ENCODE results near the gene VPS4A.

GRCh38 chr16:69310653-69311532 lies at the start of gene VPS4A:
- TF ChIP-seq, protein P1, sequence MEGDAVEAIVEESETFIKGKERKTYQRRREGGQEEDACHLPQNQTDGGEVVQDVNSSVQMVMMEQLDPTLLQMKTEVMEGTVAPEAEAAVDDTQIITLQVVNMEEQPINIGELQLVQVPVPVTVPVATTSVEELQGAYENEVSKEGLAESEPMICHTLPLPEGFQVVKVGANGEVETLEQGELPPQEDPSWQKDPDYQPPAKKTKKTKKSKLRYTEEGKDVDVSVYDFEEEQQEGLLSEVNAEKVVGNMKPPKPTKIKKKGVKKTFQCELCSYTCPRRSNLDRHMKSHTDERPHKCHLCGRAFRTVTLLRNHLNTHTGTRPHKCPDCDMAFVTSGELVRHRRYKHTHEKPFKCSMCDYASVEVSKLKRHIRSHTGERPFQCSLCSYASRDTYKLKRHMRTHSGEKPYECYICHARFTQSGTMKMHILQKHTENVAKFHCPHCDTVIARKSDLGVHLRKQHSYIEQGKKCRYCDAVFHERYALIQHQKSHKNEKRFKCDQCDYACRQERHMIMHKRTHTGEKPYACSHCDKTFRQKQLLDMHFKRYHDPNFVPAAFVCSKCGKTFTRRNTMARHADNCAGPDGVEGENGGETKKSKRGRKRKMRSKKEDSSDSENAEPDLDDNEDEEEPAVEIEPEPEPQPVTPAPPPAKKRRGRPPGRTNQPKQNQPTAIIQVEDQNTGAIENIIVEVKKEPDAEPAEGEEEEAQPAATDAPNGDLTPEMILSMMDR (IDR thresholded peaks at IDR 0.05; ENCODE audit: low read depth, low read length): peak; percentile 68
- no peak for TF ChIP-seq EZH2phosphoT487 (IDR thresholded peaks at IDR 0.05; ENCODE audit: low read depth)

Data from OCI-LY3 (cell line).